Stimulated activated CD4-positive, alpha-beta T cell treated with anti-CD3 and anti-CD28 coated beads, Interleukin-12 subunit alpha, Interleukin-12 subunit beta, amount 100 ng/mL, for 24 hours (primary cell): ENCODE measurements around the gene GPR87.
A peak's percentile ranks its signal among the peaks of the same experiment; 100 is the strongest.

Source experiments
- DNase-seq, 2 experiments: peaks; one replicate each; pipeline ENCODE4 v3.0.0-alpha.2; 2020; ENCODE audit warnings: low read depth in 2 of 2

GPR87 gene

GRCh38 chr3:151315846-151316245, 774 bp downstream of the GPR87 start:
- no peak for DNase-seq

- DNase-seq, result no peak
Measured at GRCh38 chr3:151315136-151315535, 1.5 kb downstream of the GPR87 start.

GRCh38 chr3:151314593-151314992, 2.0 kb downstream of the GPR87 start:
- DNase-seq, result no peak

GRCh38 chr3:151314137-151314536, 2.5 kb downstream of the GPR87 start:
- no peak for DNase-seq

DNA sequence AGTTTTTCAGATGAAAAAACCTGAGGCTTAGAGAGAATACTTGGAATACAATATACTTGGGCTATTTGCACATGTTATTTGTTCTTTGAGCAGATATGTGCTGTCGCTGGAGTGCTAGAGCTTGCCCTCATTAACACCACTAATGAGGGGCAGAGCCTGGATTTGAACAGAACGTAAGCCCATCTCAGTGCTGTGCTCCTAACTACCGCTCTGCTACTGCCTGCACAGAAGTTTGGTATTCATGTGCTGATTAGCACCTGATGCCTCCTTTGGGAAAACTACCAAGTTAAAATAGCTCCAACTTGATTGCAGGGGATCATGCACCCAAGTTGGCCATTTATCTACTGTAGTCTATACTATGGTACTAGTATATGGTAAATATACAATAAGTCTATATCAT, 3.6 kb downstream of the GPR87 start:
- no peak for DNase-seq

DNA sequence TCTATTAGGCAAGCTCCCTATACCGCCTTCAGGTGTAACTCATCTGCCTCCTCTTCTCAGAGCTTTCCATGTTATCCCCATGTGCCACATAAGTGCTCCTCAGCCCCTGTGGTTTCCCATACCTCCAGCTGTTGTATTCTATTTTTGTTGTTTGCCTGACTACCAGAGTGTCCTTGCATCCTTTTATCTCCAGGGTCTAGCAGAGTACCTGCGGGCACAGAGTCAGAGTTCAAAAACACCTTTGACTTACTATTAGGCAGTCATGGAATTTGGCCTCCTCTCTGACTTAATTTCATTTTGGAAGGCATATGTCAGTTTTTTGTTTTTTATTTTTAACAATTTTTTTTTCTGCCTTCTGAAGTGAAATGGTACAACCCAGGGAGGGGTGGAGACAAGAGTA, 7.1 kb downstream of the GPR87 start:
- DNase-seq, result no peak

- no peak for DNase-seq
Measured at GRCh38 chr3:151307583-151308488, 8.8 kb downstream of the GPR87 start.

DNA sequence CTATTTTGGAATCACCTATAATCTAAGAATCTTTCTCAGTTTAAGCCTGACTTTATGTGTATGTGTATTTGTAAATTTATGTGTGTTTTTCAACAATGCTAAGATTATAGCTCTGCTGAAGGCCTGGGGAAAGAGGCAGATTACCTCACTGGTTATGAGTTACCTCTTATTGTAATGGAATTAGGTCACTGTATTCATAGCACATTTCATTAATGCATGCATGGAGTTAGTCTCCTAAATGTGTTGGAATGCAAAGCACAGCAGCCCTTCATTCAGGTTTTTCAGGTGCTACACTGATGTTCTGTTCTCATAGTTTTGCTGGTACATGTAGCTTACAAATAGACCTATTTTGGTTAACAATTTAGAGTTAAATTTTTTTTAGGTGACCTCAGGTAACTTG, 9.5 kb downstream of the GPR87 start:
- no peak for DNase-seq

DNA sequence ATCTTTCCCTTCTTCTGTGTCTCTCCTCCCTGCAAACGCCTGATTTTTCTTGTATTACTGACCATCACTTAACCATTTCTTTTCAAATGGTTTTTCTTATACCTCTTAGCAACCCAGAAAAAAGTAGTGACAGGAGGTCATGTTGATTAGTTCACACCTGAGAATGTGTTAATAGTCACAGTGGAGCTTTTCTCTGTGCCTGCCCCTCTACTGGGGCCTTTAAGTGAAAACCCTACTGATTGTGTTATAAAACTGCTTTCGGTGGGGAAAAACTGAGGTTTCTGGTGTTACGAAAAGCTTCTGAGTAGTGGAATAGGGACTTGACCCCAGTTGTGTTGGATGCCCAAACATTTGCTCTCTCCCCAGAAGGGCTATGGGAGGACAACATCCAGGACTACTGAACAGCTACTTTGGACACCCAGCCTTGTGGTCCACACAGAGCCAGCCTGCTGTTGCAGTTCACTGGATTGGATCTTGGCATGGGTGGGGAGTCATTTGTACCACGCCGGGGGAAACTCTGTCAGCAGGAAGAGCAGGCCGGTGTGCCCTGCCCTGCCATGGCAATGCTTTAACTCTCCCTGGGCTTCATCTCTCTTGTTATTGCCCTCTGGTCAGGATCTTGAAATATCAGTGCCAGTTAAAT, 10.3 kb downstream of the GPR87 start:
- no peak for DNase-seq

DNA sequence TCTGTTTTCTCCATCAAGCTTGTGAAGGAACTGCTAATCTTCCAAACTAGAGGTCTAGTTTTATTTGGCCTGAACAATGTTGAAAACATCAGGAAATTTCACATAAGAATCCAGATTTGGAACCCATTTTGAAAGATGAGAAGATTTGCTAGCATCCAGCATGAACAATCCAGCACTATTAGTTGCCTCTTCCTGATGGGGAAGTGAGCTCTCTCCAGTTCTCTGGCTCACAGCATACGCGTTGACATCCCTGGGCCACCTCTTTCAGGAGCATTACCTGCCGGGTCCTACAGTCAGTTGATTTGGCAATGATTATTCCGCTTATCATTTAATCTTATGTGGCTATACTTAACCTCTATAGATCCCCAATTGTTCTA, 10.9 kb downstream of the GPR87 start:
- no peak for DNase-seq

- peak in 1 of 2 experiments; percentile 15 for DNase-seq
Measured at GRCh38 chr3:151305060-151305774, 11.4 kb downstream of the GPR87 start.

DNA sequence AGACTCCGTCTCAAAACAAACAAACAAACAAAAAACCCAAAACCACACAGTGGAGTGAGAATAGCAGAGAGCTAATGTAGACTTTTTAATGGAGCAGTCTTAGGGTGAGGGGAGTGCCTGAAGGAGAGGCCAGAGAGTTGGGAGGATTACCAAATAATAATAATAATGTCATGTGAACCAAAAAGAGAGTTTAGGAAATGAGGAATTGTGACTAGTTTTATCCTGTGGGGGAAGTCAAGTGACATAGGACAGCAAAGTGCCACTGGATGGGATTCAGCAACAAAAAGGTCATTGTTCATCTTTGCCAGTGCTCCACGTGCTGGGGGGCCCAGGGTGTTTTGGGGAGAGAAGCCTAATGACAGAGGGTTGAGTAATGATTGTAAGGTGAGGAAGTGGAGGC, 12.9 kb downstream of the GPR87 start:
- no peak for DNase-seq

GRCh38 chr3:151301787-151302186, 14.8 kb downstream of the GPR87 start:
- no peak for DNase-seq

- no peak for DNase-seq
Measured at GRCh38 chr3:151300539-151300938, 16.1 kb downstream of the GPR87 start.

DNA sequence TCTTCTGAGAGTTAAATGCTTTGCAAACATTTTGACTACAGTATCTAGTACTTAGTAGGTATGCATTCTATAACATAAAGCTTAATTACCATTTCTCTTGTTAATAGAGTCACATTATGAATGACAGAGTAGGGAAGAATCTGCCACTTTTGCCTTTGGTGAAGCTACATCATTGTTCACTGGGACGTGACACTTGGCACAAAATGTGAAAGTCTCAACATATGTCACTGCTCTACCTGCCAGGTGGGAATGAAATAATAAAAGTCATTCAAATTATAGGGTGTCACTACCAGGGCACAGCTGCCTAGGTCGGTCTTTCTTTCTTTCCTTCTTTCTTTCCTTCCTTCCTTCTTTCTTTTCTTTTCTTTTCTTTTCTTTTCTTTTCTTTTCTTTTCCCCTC, 17.6 kb downstream of the GPR87 start:
- no peak for DNase-seq

DNA sequence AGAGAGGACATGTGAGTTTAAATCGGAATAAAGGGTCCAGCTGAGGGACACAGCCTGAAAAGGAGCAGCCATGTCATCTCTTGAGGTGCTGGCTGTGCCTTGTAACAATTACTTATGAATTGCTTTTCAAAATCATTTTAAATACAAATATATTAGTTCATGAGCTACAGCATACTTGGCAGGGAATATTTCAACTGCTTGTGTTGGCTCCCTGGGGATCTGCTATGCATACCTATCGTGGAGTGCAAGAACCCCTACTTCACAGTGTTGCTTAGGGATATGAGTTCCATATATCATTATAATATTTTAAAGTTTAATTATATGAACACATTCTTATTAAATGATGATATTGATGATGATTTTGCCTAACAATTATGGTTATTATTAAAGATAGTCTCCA, 19.2 kb downstream of the GPR87 start:
- DNase-seq, result no peak

DNA sequence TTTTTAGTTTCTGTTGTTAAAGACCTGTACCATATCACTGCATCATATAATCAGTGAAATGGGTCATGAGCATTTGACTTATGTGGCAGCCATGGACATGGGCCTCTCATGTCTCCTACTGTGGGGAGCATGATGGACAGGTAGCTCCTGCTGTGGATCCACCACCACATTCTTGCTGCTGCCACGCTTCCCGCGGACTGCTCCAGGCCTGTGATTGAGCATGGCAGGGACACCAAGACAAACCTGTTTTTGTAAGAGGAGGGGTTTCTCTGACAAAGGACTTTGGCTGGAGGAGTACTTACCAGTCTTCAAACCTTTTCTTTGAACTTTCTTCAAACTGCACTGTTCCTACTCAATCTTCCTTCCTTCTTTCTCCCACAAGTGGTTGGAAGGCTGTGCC, 20.4 kb downstream of the GPR87 start:
- DNase-seq, result no peak

- no peak for DNase-seq
Measured at GRCh38 chr3:151293127-151293526, 23.5 kb downstream of the GPR87 start.

DNA sequence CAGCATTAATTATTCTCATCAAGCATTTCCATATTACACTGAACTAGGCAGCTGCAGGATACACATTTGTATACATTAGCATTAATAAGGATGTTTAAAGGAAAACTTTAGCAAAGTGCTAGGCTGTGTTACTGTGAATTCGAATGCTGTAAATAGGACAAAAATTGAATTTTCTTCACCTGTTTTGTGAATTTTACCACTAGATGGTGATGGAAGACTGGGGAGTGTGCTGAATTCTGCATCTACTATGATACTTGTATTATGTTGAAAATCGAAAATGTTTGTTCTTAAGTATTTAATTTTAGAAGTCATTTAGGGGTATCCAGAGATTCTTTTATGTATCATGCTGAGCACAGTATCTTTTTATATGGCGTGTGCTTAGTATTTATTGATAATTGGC, 25.9 kb downstream of the GPR87 start:
- no peak for DNase-seq

DNA sequence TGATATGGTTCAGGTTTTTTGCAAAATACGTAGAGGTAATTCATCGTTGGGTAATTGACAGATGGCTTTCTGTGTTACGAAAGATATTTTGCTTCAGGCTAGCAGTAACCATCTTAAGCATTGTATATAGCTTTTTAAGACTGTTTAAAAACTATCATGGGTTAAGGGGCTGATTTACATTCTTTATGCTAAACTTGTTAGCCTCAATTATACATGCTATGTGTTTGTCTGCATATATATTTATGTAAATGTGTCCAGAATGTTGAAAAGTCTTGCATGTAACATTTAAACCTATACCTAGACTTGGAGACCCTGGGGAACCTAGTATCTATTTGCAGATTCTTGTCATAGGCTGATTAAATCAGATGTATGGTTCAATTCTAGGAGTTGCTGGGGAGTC, 27.2 kb downstream of the GPR87 start:
- no peak for DNase-seq

- DNase-seq, result no peak
Measured at GRCh38 chr3:151285940-151286339, 30.7 kb downstream of the GPR87 start.

- DNase-seq, result no peak
Measured at GRCh38 chr3:151283907-151284461, 32.6 kb downstream of the GPR87 start.
